Bronchial epithelial cell (primary cell): ENCODE measurements around the gene ANKRD11. TPM values are rescaled to one million over a fixed set of nuclear protein-coding genes. Genes with fewer than 3 reads are reported as not detected.

ENCODE experiments used
- DNase-seq: peaks from one replicate; pipeline ENCODE4 v3.0.0-alpha.2; 2010; ENCODE audit warnings: low read depth
- FAIRE-seq: peaks from 2 replicates; lab custom pipeline; 2011; peaks lifted over from hg19 to GRCh38; lab: Jason Lieb, UNC
- H3K27me3 ChIP-seq: 2 replicates; pipeline ENCODE4 v1.5.1; 2011; ENCODE audit warnings: low read length; ENCODE audit not compliant: control insufficient read depth, insufficient read depth
- H3K36me3 ChIP-seq: 2 replicates; pipeline ENCODE4 v1.5.1; 2011; ENCODE audit warnings: low read length; ENCODE audit not compliant: control insufficient read depth, insufficient read depth
- H3K4me3 ChIP-seq: 2 replicates; pipeline ENCODE4 v1.5.1; 2011; ENCODE audit warnings: mild to moderate bottlenecking, low read depth, low read length, control low read depth
- total RNA-seq: library from RNA; depleted of rRNA; stranded (reverse); fragments of >200 nt; gene quantifications from 2 replicates; pipeline ENCODE4 v1.2.1, GENCODE V29; 2014
- TF ChIP-seq, protein P1 (sequence below): IDR thresholded peaks from 2 replicates; pipeline ENCODE4 v1.5.1; 2011; ENCODE audit warnings: mild to moderate bottlenecking, moderate library complexity, low read length, control low read depth, inconsistent platforms; ENCODE audit not compliant: insufficient read depth, severe bottlenecking

ANKRD11 gene
- total RNA-seq, 1 donor from 2014 or later = 64.5 TPM

DNA sequence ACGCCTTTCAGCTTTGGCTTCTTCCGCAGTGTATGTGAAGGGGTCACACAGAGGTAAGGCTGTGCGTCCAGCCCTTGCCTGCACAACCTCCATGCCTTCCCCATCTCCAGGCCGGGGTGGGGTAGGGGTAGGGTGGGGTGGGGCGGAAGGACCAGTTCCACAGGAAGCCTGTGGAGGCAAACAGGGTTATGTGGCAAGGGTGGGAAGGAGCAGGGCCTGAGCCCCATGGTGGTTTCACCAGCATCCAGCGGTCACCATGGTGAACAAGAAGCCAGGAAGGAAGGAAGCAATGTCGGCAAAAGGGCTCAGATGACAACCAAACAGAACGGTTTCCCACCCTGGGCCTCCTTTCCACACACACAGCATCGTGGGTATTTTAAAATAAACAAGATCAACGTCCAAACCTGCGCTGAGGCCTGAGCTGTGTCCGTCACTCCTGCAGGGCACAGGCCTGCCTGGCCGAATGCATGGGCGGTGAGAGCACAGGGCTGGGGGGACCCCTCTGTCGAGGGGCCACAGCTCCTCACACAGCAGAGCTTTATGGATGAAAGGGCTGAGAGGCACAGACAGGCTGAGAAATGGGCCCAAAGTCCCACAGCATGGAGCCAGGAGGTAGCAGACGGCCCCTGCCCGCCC lies 192.3 kb downstream of the ANKRD11 start:
- Histone ChIP-seq H3K4me3 (no peak overlapping the region), H3K27me3 (no peaks in the 10 kb centered on the region), H3K36me3 (peaks cover 34% of the 10 kb centered on the region)
- TF ChIP-seq, protein P1, sequence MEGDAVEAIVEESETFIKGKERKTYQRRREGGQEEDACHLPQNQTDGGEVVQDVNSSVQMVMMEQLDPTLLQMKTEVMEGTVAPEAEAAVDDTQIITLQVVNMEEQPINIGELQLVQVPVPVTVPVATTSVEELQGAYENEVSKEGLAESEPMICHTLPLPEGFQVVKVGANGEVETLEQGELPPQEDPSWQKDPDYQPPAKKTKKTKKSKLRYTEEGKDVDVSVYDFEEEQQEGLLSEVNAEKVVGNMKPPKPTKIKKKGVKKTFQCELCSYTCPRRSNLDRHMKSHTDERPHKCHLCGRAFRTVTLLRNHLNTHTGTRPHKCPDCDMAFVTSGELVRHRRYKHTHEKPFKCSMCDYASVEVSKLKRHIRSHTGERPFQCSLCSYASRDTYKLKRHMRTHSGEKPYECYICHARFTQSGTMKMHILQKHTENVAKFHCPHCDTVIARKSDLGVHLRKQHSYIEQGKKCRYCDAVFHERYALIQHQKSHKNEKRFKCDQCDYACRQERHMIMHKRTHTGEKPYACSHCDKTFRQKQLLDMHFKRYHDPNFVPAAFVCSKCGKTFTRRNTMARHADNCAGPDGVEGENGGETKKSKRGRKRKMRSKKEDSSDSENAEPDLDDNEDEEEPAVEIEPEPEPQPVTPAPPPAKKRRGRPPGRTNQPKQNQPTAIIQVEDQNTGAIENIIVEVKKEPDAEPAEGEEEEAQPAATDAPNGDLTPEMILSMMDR = no peak
- DNase-seq (no peak), FAIRE-seq (peak; percentile 84)

DNA sequence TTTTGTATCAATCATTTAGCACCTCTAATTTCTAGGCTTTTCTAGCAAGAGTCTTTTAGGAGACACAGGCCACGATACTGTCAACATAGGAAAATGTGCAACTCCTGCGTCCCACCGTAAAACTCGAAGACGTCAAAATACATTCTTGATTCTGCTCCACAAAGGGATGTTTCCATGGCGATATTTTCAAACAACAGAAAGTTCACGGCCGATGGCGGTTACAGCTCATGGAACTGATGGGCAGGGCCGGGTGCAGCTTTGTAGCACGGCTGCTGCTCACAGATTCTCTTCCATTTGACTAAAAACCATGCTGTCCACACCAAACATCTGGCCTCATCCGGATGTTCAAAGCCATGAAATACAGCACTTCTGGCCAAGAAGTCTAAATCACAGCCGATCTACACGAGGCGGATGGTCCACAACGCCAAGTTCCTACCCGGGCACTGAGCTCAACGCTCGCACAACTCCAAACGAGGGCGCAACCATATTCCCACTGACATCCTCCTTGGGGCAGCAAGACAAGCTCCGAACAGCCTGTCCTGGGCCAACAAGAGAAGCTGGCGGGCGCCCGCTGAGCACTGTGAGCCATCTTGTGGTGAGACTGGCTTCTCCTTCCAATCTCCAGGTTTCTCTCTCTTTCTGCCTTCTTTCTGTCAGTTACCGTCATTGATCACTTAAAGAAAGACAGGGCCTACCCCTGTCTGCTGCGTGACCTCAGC lies 193.0 kb downstream of the ANKRD11 start:
- TF ChIP-seq, protein P1 = no peak

DNA sequence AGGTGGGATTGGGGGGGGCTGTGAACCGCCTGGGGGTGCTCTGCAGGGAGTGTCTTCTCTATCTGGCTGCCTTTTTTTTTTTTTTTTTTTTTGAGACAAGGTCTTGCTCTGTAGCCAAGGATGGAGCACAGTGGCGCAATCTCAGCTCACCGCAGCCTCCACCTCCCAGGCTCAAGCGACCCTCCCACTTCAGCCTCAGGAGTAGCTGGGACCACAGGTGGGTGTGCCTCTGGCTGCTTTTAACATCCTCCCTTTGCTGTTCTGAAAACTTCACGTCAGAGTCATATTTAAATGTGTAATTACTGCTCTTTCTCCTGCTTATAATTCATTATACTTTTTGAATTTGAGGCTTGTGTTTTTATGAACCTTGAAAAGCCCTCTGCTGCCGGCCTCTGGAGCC lies 194.4 kb downstream of the ANKRD11 start:
- H3K4me3 ChIP-seq = no peak overlapping the region
- DNase-seq (no peak), FAIRE-seq (no peak)
- H3K27me3 ChIP-seq = no peaks in the 10 kb centered on the region
- TF ChIP-seq, protein P1 = no peak
- H3K36me3 ChIP-seq = peaks cover 36% of the 10 kb centered on the region

More for the DNA sequence above, 193.0 kb downstream of the ANKRD11 start:
- Histone ChIP-seq H3K36me3 (peaks cover 33% of the 10 kb centered on the region), H3K4me3 (no peak overlapping the region), H3K27me3 (no peaks in the 10 kb centered on the region)
- FAIRE-seq = no peak
- no peak for DNase-seq

DNA sequence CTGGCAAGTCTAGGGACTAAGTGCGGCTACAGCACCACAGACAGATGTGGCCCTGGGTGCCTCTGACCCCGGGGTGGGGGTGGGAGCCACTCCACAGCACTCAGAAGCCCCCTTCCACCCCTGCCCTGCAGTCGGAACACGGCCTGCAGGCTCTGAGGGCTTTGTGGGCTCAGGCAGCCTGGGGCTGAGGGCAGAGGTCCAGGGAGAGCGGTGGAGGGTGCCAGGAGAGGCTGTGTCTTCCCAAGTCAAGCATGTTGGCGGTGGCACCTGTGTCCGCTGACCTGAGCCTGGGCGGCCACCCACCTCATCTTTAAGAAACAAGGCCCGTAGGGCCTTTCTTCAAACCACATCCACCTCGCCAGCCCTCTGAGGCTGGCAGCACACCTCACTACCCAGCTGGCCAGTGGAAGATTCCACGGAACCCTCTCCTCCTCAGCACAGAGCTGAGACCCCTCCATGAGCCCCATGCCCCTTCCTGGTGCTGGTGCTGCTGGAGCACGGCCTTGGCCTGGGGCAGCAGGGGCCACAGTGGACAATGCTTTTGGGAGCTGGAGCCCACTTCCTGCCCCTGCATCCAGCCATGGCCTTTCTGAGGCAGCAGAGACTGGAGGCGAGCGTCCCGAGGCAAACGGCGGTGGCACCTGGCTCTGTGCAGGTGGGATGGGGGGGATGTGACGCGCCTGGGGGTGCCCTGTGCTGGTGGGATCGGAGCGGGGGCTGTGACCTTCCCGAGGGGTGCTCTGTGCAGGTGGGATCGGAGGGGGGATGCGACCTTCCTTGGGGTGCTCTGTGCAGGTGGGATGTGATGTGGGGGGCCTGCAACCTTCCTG lies 195.1 kb downstream of the ANKRD11 start:
- TF ChIP-seq, protein P1 = no peak
- no peak overlapping the region for H3K4me3 ChIP-seq
- FAIRE-seq (no peak), DNase-seq (no peak)
- H3K27me3 ChIP-seq = no peaks in the 10 kb centered on the region
- H3K36me3 ChIP-seq = peaks cover 31% of the 10 kb centered on the region

DNA sequence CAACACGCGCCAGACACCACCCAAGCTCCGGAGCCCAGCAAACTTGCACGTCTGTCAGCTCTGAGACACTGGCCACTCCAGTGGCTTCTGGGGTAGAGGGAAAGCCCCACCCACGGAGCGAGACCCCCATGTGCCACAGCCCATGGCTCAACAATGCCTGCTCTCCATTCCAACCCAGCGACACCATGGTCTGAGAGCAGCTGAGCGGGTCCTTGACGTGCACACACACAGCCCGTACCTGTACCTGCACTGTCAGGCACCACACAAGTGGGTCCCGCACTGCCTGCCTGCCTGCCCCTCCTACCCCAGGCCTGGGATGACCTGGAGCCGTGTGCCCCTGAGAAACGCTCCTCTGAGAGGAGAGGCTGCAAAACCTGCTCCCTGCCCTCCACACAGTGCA lies 195.9 kb downstream of the ANKRD11 start:
- Histone ChIP-seq H3K4me3 (no peak overlapping the region), H3K36me3 (peaks cover 29% of the 10 kb centered on the region), H3K27me3 (no peaks in the 10 kb centered on the region)
- TF ChIP-seq, protein P1 = no peak
- no peak for FAIRE-seq
- DNase-seq = no peak
